HL-60 (cell line): ENCODE measurements around the gene P3H2.

Experiments
- GABPA ChIP-seq: IDR thresholded peaks from 2 replicates; pipeline ENCODE4 v1.6.1; 2012; ENCODE audit warnings: low read depth
- TF ChIP-seq, protein P1 (sequence below): IDR thresholded peaks from one replicate; pipeline ENCODE4 v1.5.1; 2011; ENCODE audit warnings: low read length, control low read depth, inconsistent platforms; ENCODE audit not compliant: insufficient read depth

DNA sequence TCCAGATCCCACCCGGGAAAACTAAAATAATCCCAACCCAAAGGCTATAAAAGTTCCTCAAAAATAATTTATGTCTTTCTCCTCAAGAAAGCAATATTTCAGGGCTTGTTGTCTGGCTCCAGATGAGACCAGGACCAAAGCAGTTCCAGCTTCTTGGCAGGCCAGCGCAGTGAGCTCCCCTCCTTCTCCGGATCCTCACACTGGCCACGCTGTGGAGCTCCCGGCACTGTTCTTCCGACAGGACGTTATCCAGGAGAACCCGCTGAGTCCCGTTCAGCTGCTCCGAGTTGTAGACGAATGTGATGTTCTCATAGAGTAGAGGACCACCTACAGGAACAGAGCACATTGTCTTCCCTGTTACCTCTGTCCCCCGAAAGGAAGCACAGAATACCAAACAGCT is 146.3 kb downstream of the P3H2 start:
- TF ChIP-seq, protein P1, sequence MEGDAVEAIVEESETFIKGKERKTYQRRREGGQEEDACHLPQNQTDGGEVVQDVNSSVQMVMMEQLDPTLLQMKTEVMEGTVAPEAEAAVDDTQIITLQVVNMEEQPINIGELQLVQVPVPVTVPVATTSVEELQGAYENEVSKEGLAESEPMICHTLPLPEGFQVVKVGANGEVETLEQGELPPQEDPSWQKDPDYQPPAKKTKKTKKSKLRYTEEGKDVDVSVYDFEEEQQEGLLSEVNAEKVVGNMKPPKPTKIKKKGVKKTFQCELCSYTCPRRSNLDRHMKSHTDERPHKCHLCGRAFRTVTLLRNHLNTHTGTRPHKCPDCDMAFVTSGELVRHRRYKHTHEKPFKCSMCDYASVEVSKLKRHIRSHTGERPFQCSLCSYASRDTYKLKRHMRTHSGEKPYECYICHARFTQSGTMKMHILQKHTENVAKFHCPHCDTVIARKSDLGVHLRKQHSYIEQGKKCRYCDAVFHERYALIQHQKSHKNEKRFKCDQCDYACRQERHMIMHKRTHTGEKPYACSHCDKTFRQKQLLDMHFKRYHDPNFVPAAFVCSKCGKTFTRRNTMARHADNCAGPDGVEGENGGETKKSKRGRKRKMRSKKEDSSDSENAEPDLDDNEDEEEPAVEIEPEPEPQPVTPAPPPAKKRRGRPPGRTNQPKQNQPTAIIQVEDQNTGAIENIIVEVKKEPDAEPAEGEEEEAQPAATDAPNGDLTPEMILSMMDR = no peak
- no peak for TF ChIP-seq GABPA
